Neural progenitor cell (in vitro differentiated cells): ENCODE results near the gene PROSER3.

Experiments
- CTCF ChIP-seq: fragments of 200-600 bp; sonication (generic); IDR thresholded peaks from 2 replicates; pipeline ENCODE4 v1.5.1; 2017; ENCODE audit warnings: antibody characterized with exemption, mild to moderate bottlenecking
- EZH2 ChIP-seq: fragments of 200-600 bp; sonication (generic); IDR thresholded peaks from 2 replicates; pipeline ENCODE4 v1.6.1; 2017; ENCODE audit warnings: antibody characterized with exemption, mild to moderate bottlenecking, moderate library complexity
- EZH2phosphoT487 ChIP-seq: fragments of 200-600 bp; sonication (generic); IDR thresholded peaks from 2 replicates; pipeline ENCODE4 v1.6.1; 2017; ENCODE audit warnings: antibody characterized with exemption

GRCh38 chr19:35791814-35792279, 33.9 kb downstream of the PROSER3 start:
- TF ChIP-seq EZH2 (no peak), CTCF (no peak), EZH2phosphoT487 (no peak)
